DMS53 (cell line): ENCODE data around the gene RRAS2.
"Not testable (repeated sequence)": the region's sequence is repeated elsewhere in the genome, so short reads cannot be mapped to it uniquely, and the experiment has no call there.

Experiments
- DNase-seq: peaks from one replicate; lab custom pipeline; 2025; lab: John Stamatoyannopoulos, UW

The RRAS2 gene

GRCh38 chr11:14358729-14359439 is at the start of gene RRAS2:
Gene RRAS2 (minus strand): TSS chr11:14359183. CDS start chr11:14358870, 313 bp downstream.
- peak; percentile 83 for DNase-seq

GRCh38 chr11:14408612-14409011 is 49.6 kb upstream of the RRAS2 start:
- DNase-seq, result no peak

GRCh38 chr11:14406116-14406515 is 47.1 kb upstream of the RRAS2 start:
- not testable (repeated sequence) for DNase-seq

- not testable (repeated sequence) for DNase-seq
These were observed 44.5 kb upstream of the RRAS2 start for GRCh38 chr11:14403528-14403927.

- no peak for DNase-seq
These were observed 40.1 kb upstream of the RRAS2 start for GRCh38 chr11:14399087-14399486.

GRCh38 chr11:14396273-14396672 is 37.3 kb upstream of the RRAS2 start:
- DNase-seq, result no peak

GRCh38 chr11:14393889-14394288 is 34.9 kb upstream of the RRAS2 start:
- no peak for DNase-seq

GRCh38 chr11:14393129-14393528 is 34.1 kb upstream of the RRAS2 start:
- no peak for DNase-seq

GRCh38 chr11:14390669-14391068 is 31.7 kb upstream of the RRAS2 start:
- no peak for DNase-seq

- no peak for DNase-seq
These were observed 29.4 kb upstream of the RRAS2 start for GRCh38 chr11:14388352-14388751.

- peak; percentile 11 for DNase-seq
These were observed 28.0 kb upstream of the RRAS2 start for GRCh38 chr11:14386895-14387480.

- DNase-seq, result no peak
These were observed 27.1 kb upstream of the RRAS2 start for GRCh38 chr11:14386081-14386480.

- DNase-seq, result no peak
These were observed 25.4 kb upstream of the RRAS2 start for GRCh38 chr11:14384338-14384737.

- DNase-seq, result no peak
These were observed 23.0 kb upstream of the RRAS2 start for GRCh38 chr11:14381968-14382367.

GRCh38 chr11:14380947-14381561 is 22.1 kb upstream of the RRAS2 start:
- peak; percentile 89 for DNase-seq

- DNase-seq, result no peak
These were observed 21.3 kb upstream of the RRAS2 start for GRCh38 chr11:14380125-14380936.

GRCh38 chr11:14378171-14378570 is 19.2 kb upstream of the RRAS2 start:
- DNase-seq, result no peak

GRCh38 chr11:14376920-14377319 is 17.9 kb upstream of the RRAS2 start:
- no peak for DNase-seq

GRCh38 chr11:14374922-14375830 is 16.2 kb upstream of the RRAS2 start:
- DNase-seq, result peak; percentile 14

- no peak for DNase-seq
These were observed 15.1 kb upstream of the RRAS2 start for GRCh38 chr11:14373941-14374646.

- no peak for DNase-seq
These were observed 13.0 kb upstream of the RRAS2 start for GRCh38 chr11:14372011-14372410.
